Upper lobe of left lung (tissue), 4 donors: ENCODE data around the gene ALPG.

Source experiments
- POLR2A ChIP-seq, 4 donors: fragments of 450-650 bp; IDR thresholded peaks; one replicate each; pipeline ENCODE4 v1.5.1; 2016 to 2017; ENCODE audit warnings: antibody characterized with exemption in 4 of 4, mild to moderate bottlenecking in 2 of 4
- TF ChIP-seq, protein P1 (sequence below), 6 experiments: fragments of 450-650 bp in 4 of 6; fragments of 200-600 bp in 2 of 6; sonication (generic) in 2 of 6; IDR thresholded peaks; one replicate each; pipeline ENCODE4 v1.5.1; 2016 to 2019; ENCODE audit warnings: antibody characterized with exemption in 6 of 6

DNA sequence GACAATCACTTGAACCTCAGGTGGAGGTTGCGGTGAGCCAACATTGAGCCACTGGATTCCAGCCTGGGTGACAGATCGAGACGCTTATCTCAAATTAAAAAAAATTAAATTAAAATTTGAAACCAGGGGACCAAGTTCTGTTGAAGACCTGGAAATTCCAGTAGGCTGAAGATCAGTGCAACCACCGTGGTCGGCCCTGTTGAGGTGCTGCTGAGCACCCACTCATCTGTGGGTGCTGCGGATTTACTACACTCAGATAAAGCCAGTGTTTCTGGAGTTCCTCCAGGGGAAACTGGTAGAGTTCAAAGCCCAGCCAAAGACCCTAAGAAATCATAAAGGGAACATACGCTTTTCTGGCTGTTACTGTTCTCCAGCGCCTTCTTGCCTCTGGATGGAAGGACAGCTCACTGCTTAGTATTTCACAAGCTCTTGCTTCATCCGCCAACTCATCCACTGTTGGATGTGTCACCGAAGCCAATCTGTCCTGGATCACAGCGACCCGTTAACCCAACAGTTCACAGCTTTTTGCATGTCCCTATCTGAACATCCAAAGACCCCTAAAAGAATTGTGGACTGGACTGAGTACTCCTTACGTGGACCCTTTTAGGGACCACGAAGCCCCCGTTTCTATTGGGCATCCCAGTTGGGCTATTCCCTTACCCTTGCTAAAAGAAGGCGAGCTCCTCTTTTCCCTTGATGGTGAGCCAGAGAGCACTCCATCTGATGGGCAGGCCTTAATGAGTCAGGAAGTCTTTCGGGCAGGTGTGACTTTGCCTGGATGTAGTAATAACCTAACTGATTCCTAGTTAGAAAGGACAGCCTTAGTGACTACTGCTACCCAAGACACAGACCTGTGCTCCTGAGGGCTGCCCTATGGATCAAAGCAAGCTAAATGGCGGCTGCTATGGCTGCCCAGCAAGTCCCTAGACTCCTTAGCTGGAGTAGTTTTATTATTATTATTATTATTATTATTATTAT lies 34.1 kb upstream of the ALPG start:
- no peak for TF ChIP-seq POLR2A (IDR thresholded peaks at IDR 0.05)
- TF ChIP-seq, protein P1, sequence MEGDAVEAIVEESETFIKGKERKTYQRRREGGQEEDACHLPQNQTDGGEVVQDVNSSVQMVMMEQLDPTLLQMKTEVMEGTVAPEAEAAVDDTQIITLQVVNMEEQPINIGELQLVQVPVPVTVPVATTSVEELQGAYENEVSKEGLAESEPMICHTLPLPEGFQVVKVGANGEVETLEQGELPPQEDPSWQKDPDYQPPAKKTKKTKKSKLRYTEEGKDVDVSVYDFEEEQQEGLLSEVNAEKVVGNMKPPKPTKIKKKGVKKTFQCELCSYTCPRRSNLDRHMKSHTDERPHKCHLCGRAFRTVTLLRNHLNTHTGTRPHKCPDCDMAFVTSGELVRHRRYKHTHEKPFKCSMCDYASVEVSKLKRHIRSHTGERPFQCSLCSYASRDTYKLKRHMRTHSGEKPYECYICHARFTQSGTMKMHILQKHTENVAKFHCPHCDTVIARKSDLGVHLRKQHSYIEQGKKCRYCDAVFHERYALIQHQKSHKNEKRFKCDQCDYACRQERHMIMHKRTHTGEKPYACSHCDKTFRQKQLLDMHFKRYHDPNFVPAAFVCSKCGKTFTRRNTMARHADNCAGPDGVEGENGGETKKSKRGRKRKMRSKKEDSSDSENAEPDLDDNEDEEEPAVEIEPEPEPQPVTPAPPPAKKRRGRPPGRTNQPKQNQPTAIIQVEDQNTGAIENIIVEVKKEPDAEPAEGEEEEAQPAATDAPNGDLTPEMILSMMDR (IDR thresholded peaks at IDR 0.05), result no peak
